H1 (cell line): ENCODE data around the gene PDE4D. TPM values are rescaled to one million over a fixed set of nuclear protein-coding genes. Genes with fewer than 3 reads are reported as not detected.

Experiments
- CTCF ChIA-PET: fragments of 300-600 bp; sonication (Branson Sonifier 250); formaldehyde crosslinking; loops from one replicate; lab custom pipeline; 2021; ENCODE audit not compliant: partially characterized antibody; lab: Charles Lee
- POLR2A ChIA-PET: fragments of 300-600 bp; sonication (Branson Sonifier 250); formaldehyde crosslinking; loops from one replicate; lab custom pipeline; 2021; ENCODE audit warnings: inconsistent platforms; ENCODE audit not compliant: partially characterized antibody; lab: Charles Lee
- DNase-seq, 2 experiments: peaks; one replicate each; pipeline versions ENCODE4 v3.0.0 to v3.0.0-alpha.2; 2010 to 2022; ENCODE audit warnings: low spot score in 2 of 2, low read depth in 1 of 2, mixed read lengths in 1 of 2
- FAIRE-seq: peaks from 2 replicates; lab custom pipeline; 2011; peaks lifted over from hg19 to GRCh38; lab: Jason Lieb, UNC
- H2AFZ ChIP-seq: 2 replicates; pipeline ENCODE4 v1.8.1; 2012; ENCODE audit warnings: low read length, inconsistent platforms
- H2AK5ac ChIP-seq: 2 replicates; pipeline ENCODE4 v1.6.1; 2013; ENCODE audit warnings: low read depth, low read length
- H2BK120ac ChIP-seq: replicated peaks from 2 replicates; pipeline ENCODE3; 2013; ENCODE audit warnings: low read depth, low read length, inconsistent platforms
- H2BK12ac ChIP-seq: 2 replicates; pipeline ENCODE4 v1.6.1; 2013; ENCODE audit warnings: low read depth, low read length
- H2BK15ac ChIP-seq: 2 replicates; pipeline ENCODE4 v1.6.1; 2013; ENCODE audit warnings: low read length
- H2BK20ac ChIP-seq: 2 replicates; pipeline ENCODE4 v1.6.1; 2013; ENCODE audit warnings: low read length
- H2BK5ac ChIP-seq: 2 replicates; pipeline ENCODE4 v1.6.1; 2013; ENCODE audit warnings: low read depth, low read length
- H3K14ac ChIP-seq: 2 replicates; pipeline ENCODE4 v1.6.1; 2013; ENCODE audit warnings: inconsistent platforms; ENCODE audit not compliant: insufficient read length
- H3K18ac ChIP-seq: 2 replicates; pipeline ENCODE4 v1.6.1; 2013; ENCODE audit warnings: low read length; ENCODE audit errors: extremely low read depth
- H3K23ac ChIP-seq: 2 replicates; pipeline ENCODE4 v1.6.1; 2013; ENCODE audit warnings: inconsistent platforms; ENCODE audit not compliant: insufficient read length
- H3K23me2 ChIP-seq: 2 replicates; pipeline ENCODE4 v1.6.1; 2013; ENCODE audit warnings: low read depth, low read length
- H3K27ac ChIP-seq: 2 replicates; pipeline ENCODE4 v1.6.1; 2011; ENCODE audit warnings: low read depth, low read length, inconsistent platforms
- H3K27me3 ChIP-seq, 4 experiments: replicated peaks in 1 of 4; 1 replicate in 1 of 4; 2 replicates in 3 of 4; pipeline versions ENCODE4 v1.6.1 to v1.8.1; 2011 to 2013; ENCODE audit warnings: low read length in 3 of 4, mild to moderate bottlenecking in 3 of 4, inconsistent platforms in 2 of 4, mixed read lengths in 2 of 4, moderate library complexity in 1 of 4; ENCODE audit not compliant: control insufficient read depth in 3 of 4, insufficient read depth in 3 of 4; ENCODE audit errors: extremely low read depth in 1 of 4
- H3K36me3 ChIP-seq, 4 experiments: 2 replicates each; pipeline versions ENCODE4 v1.6.1 to v1.8.1; 2011 to 2013; ENCODE audit warnings: mild to moderate bottlenecking in 4 of 4, low read length in 3 of 4, moderate library complexity in 2 of 4, control low read depth in 1 of 4, inconsistent platforms in 1 of 4; ENCODE audit not compliant: insufficient read depth in 4 of 4, control insufficient read depth in 2 of 4
- H3K4ac ChIP-seq: replicated peaks from 2 replicates; pipeline ENCODE3; 2013; ENCODE audit warnings: low read length, low read depth, mixed read lengths, inconsistent platforms; ENCODE audit not compliant: insufficient read length
- H3K4me1 ChIP-seq, 4 experiments: replicated peaks in 1 of 4; 1 replicate in 1 of 4; 2 replicates in 3 of 4; pipeline versions ENCODE4 v1.6.1 to v1.8.1; 2011 to 2013; ENCODE audit warnings: low read length in 3 of 4, inconsistent platforms in 2 of 4, mixed read lengths in 1 of 4; ENCODE audit not compliant: insufficient read depth in 4 of 4, control insufficient read depth in 3 of 4
- H3K4me2 ChIP-seq, 2 experiments: 2 replicates each; pipeline versions ENCODE4 v1.6.1 to v1.8.1; 2011 to 2013; ENCODE audit warnings: low read depth in 2 of 2, low read length in 2 of 2, control low read depth in 1 of 2, inconsistent platforms in 1 of 2, mild to moderate bottlenecking in 1 of 2; ENCODE audit not compliant: insufficient read depth in 1 of 2
- H3K4me3 ChIP-seq, 4 experiments: fragments of 200-600, 300-600 bp in 1 of 4; sonication (generic), shearing (Covaris generic), sonication (Bioruptor Twin) in 1 of 4; 2 replicates each; pipeline versions ENCODE4 v1.5.1 to v1.8.1; 2011 to 2016; ENCODE audit warnings: low read length in 4 of 4, low read depth in 3 of 4, control low read depth in 2 of 4, inconsistent platforms in 2 of 4, mild to moderate bottlenecking in 2 of 4, mixed read lengths in 1 of 4, moderate library complexity in 1 of 4; ENCODE audit not compliant: insufficient read depth in 2 of 4; ENCODE audit errors: extremely low read depth in 1 of 4
- H3K56ac ChIP-seq: replicated peaks from 2 replicates; pipeline ENCODE3; 2013; ENCODE audit warnings: low read depth, mild to moderate bottlenecking, mixed read lengths, low read length, inconsistent platforms; ENCODE audit not compliant: insufficient read length
- H3K79me1 ChIP-seq: 2 replicates; pipeline ENCODE4 v1.6.1; 2013; ENCODE audit warnings: low read depth, low read length, control low read depth
- H3K79me2 ChIP-seq, 2 experiments: 2 replicates each; pipeline versions ENCODE4 v1.6.1 to v1.8.1; 2012 to 2013; ENCODE audit warnings: low read length in 2 of 2, mild to moderate bottlenecking in 2 of 2, inconsistent platforms in 1 of 2; ENCODE audit not compliant: insufficient read depth in 2 of 2, control insufficient read depth in 1 of 2
- H3K9ac ChIP-seq, 4 experiments: replicated peaks in 1 of 4; 1 replicate in 1 of 4; 2 replicates in 3 of 4; pipeline versions ENCODE4 v1.6.1 to v1.8.1; 2011 to 2013; ENCODE audit warnings: low read depth in 3 of 4, low read length in 3 of 4, control low read depth in 2 of 4, mild to moderate bottlenecking in 2 of 4, moderate library complexity in 2 of 4, inconsistent platforms in 1 of 4; ENCODE audit errors: extremely low read depth in 1 of 4
- H3K9me3 ChIP-seq, 2 experiments: 2 replicates each; pipeline versions ENCODE4 v1.6.1 to v1.8.1; 2012 to 2013; ENCODE audit warnings: mild to moderate bottlenecking in 2 of 2, moderate library complexity in 2 of 2, control low read depth in 1 of 2, inconsistent platforms in 1 of 2, low read depth in 1 of 2, low read length in 1 of 2, mixed read lengths in 1 of 2; ENCODE audit not compliant: insufficient read depth in 2 of 2
- H4K20me1 ChIP-seq, 2 experiments: replicated peaks in 1 of 2; 2 replicates each; pipeline versions ENCODE3 to v1.8.1; 2011 to 2013; ENCODE audit warnings: inconsistent platforms in 2 of 2, low read length in 2 of 2, mild to moderate bottlenecking in 1 of 2; ENCODE audit not compliant: insufficient read depth in 2 of 2, control insufficient read depth in 1 of 2
- H4K5ac ChIP-seq: 2 replicates; pipeline ENCODE4 v1.6.1; 2013; ENCODE audit warnings: low read length, low read depth, mixed read lengths, inconsistent platforms; ENCODE audit not compliant: insufficient read length
- H4K8ac ChIP-seq: 2 replicates; pipeline ENCODE4 v1.8.0; 2013; ENCODE audit warnings: mild to moderate bottlenecking, moderate library complexity, low read length, inconsistent platforms; ENCODE audit not compliant: insufficient read depth; ENCODE audit errors: extremely low read depth
- H4K91ac ChIP-seq: replicated peaks from 2 replicates; pipeline ENCODE3; 2013; ENCODE audit warnings: low read length, mixed read lengths, inconsistent platforms; ENCODE audit not compliant: insufficient read length
- CBX8 ChIP-seq: fragments of 300-800, 300-1000 bp; sonication (generic); IDR thresholded peaks from 2 replicates; pipeline ENCODE4 v1.7.1; 2016; ENCODE audit warnings: low read depth, low read length, borderline replicate concordance
- CTCF ChIP-seq, 3 experiments: IDR thresholded peaks; 1 replicate in 2 of 3; 2 replicates in 1 of 3; pipeline versions ENCODE4 v1.5.1 to v1.6.1; 2011; ENCODE audit warnings: low read length in 3 of 3, mild to moderate bottlenecking in 3 of 3, inconsistent platforms in 2 of 3, low read depth in 1 of 3, moderate library complexity in 1 of 3; ENCODE audit not compliant: insufficient read depth in 1 of 3; ENCODE audit errors: control extremely low read depth in 1 of 3
- EZH2 ChIP-seq: fragments of 200-600 bp; sonication (generic); IDR thresholded peaks from 2 replicates; pipeline ENCODE4 v1.7.1; 2012; ENCODE audit warnings: low read depth, mild to moderate bottlenecking, moderate library complexity, low read length, inconsistent platforms; ENCODE audit not compliant: severe bottlenecking
- NANOG ChIP-seq: IDR thresholded peaks from 2 replicates; pipeline ENCODE4 v1.6.1; 2011; ENCODE audit warnings: low read length, low read depth, mild to moderate bottlenecking, inconsistent platforms; ENCODE audit not compliant: insufficient read depth, poor library complexity, severe bottlenecking
- POU5F1 ChIP-seq: IDR thresholded peaks from 2 replicates; pipeline ENCODE4 v1.6.1; 2011; ENCODE audit warnings: low read depth, mild to moderate bottlenecking, low read length, moderate library complexity
- SP1 ChIP-seq: IDR thresholded peaks from 2 replicates; pipeline ENCODE4 v1.6.1; 2011; ENCODE audit warnings: low read depth, low read length
- WGBS, 2 experiments: shearing (Covaris generic) in 1 of 2; methylation state at CpG; one replicate each; pipeline versions ENCODE4 v1.1.6 to v1.1.7; 2013 to 2015; ENCODE audit warnings: low lambda C conversion rate in 2 of 2, mixed read lengths in 2 of 2, inconsistent platforms in 1 of 2, low coverage in 1 of 2, missing lambda C conversion rate in 1 of 2; ENCODE audit not compliant: insufficient replicate concordance in 2 of 2, insufficient coverage in 1 of 2, insufficient read length in 1 of 2; ENCODE audit errors: extremely low coverage in 1 of 2, missing lambda C conversion rate in 1 of 2; 5-methylcytosine and 5-hydroxymethylcytosine counted together
- polyA plus RNA-seq, 7 experiments: library from polyadenylated mRNA; depleted of rRNA in 3 of 7; stranded (reverse) in 5 of 7; unstranded in 2 of 7; fragments of >200 nt in 5 of 7; fragments of 200-250 nt in 2 of 7; gene quantifications; 1 replicate in 5 of 7; 2 replicates in 1 of 7; 4 replicates in 1 of 7; pipeline versions ENCODE4 v1.2.1 to v1.2.3, GENCODE V29; 2011 to 2013; ENCODE audit warnings: missing spikeins in 2 of 7, mixed read lengths in 2 of 7
- total RNA-seq: library from RNA; stranded (reverse); fragmentation: NEBNext Ultra II Directional; extraction: Animal tissue kit (Norgen Biotek cat#: 25700); gene quantifications from 2 replicates; pipeline ENCODE4 v1.2.1, GENCODE V29; 2021
- TF ChIP-seq, protein P1 (sequence below): IDR thresholded peaks from 2 replicates; pipeline ENCODE4 v1.6.1; 2011; ENCODE audit warnings: low read length, improper control_type of control experiment

Gene PDE4D
- total and polyA plus RNA-seq, 2 of the 8 experiments (the other 6 are each of a cell fraction or from before 2014, with no cell fraction given) = 2.3 to 3.7 TPM

DNA sequence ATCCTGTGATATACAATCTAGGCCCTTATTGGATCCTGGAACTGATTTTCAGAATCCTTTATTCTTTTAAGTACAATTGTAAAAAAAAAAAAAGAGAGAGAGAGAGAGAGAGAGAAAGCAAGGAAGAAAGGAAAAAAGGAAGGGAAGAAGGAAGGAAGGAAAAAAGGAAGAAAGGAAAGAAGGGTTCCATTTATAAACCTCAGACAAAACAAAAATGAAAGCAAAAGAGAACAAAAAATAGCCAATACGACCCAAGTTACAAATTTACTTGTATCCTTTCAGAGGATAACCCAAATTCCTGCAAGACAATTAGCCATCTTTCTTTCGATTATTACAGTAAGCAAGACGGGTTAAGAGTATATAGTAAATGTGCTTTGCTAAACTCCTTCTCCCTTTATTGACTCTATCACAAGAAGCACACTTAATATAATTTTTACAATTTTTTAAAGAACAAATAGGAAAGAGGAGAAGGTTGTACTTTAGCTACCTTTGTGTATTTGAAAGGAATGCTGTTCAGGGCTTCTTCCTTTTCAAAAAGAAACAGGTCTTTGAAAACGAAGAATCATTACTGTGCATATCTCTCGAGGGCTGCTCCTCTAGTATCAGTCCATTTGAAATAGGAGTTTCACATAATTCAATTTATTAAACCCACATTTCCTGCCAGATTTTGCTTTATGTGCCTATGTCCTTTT is 767.4 kb downstream of the PDE4D start:
- no peak overlapping the region for H4K91ac ChIP-seq
- FAIRE-seq = no peak
- H2BK12ac ChIP-seq = no peak overlapping the region; the same call in 1 of the 2 replicates
- CTCF ChIA-PET = interaction anchor here (4.0 kb wide), 1 partner anchor 91 kb away, joined by 17 read pairs; no protein-coding TSS in a partner anchor
- H3K27ac ChIP-seq = no peak overlapping the region
- no peaks in the 10 kb centered on the region for H3K27me3 ChIP-seq
- H2BK15ac ChIP-seq = no peak overlapping the region
- no peak overlapping the region for H3K23ac ChIP-seq
- H4K8ac ChIP-seq = no peak overlapping the region
- POLR2A ChIA-PET = interaction anchor here (0.6 to 1.7 kb wide), 3 partner anchors 13 to 126 kb away, joined by 3 to 6 read pairs (median 5); no protein-coding TSS in a partner anchor
- no peak overlapping the region for H3K9ac ChIP-seq
- no peak overlapping the region for H3K14ac ChIP-seq
- no peaks in the 10 kb centered on the region for H3K36me3 ChIP-seq
- H3K18ac ChIP-seq = no peak overlapping the region
- no peak overlapping the region for H4K5ac ChIP-seq
- no peak overlapping the region for H2AFZ ChIP-seq
- H4K20me1 ChIP-seq = no peaks in the 10 kb centered on the region
- DNase-seq = no peak
- H3K79me1 ChIP-seq = no peaks in the 10 kb centered on the region
- peaks cover 3% of the 10 kb centered on the region; the same call in 1 of the 2 replicates for H3K23me2 ChIP-seq
- H3K4me2 ChIP-seq = peak overlapping the region in 1 of 2 experiments; percentile 63; a peak in 1 of 4 replicates
- H3K4me3 ChIP-seq = no peak overlapping the region
- H2AK5ac ChIP-seq = no peak overlapping the region
- H3K9me3 ChIP-seq = no peaks in the 10 kb centered on the region
- H3K79me2 ChIP-seq = no peaks in the 10 kb centered on the region
- WGBS, 2 experiments = 61% methylated on average over 5 of the region's 5 CpGs; no CpG with 5 or more reads in 1 of the 2 experiments
- no peak overlapping the region for H3K4ac ChIP-seq
- no peak overlapping the region for H2BK20ac ChIP-seq
- no peak overlapping the region for H3K56ac ChIP-seq
- H2BK120ac ChIP-seq = no peak overlapping the region
- peaks cover 5 to 22% (median 19%) of the 10 kb centered on the region in 4 experiments for H3K4me1 ChIP-seq
- 0 out of 2 replicates have a peak overlapping the region, but pooled peaks have one; percentile 81 for H2BK5ac ChIP-seq
- TF ChIP-seq, protein P1, sequence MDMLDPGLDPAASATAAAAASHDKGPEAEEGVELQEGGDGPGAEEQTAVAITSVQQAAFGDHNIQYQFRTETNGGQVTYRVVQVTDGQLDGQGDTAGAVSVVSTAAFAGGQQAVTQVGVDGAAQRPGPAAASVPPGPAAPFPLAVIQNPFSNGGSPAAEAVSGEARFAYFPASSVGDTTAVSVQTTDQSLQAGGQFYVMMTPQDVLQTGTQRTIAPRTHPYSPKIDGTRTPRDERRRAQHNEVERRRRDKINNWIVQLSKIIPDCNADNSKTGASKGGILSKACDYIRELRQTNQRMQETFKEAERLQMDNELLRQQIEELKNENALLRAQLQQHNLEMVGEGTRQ = no peak
- TF ChIP-seq CBX8 (no peak), SP1 (no peak), POU5F1 (no peak), EZH2 (no peak), NANOG (no peak), CTCF (IDR thresholded peaks at IDR 0.05; ENCODE audit: control extremely low read depth in 1 of 3, insufficient read depth in 1 of 3, low read depth in 1 of 3, low read length in 3 of 3) (no peak)
